HG02870 (cell line): ENCODE results near the gene GNPTG.
A peak's percentile ranks its signal among the peaks of the same experiment; 100 is the strongest.

Experiments used
- ATAC-seq: cut with Tn5 transposase; IDR thresholded peaks from one replicate; pipeline ENCODE4 v1.9.1; 2021; ENCODE audit warnings: mild to moderate bottlenecking, moderate library complexity; ENCODE audit not compliant: unreplicated experiment

Gene GNPTG

GRCh38 chr16:1333149-1333812 is 18.4 kb upstream of the GNPTG start, which contains the start of gene BAIAP3:
Gene BAIAP3, plus strand, starts transcription at chr16:1333645. Its CDS starts 4,905 bp downstream, at chr16:1338550.
- no peak for ATAC-seq

- ATAC-seq = no peak
Observed at GRCh38 chr16:1333854-1334700, 17.7 kb upstream of the GNPTG start.

- no peak for ATAC-seq
Observed at GRCh38 chr16:1334739-1335138, 17.0 kb upstream of the GNPTG start.

GRCh38 chr16:1335211-1335971 is 16.3 kb upstream of the GNPTG start:
- no peak for ATAC-seq

- ATAC-seq = no peak
Observed at GRCh38 chr16:1335996-1336395, 15.7 kb upstream of the GNPTG start.

GRCh38 chr16:1336619-1337018 is 15.1 kb upstream of the GNPTG start:
- ATAC-seq = no peak

GRCh38 chr16:1337486-1337885 is 14.2 kb upstream of the GNPTG start:
- ATAC-seq = no peak

GRCh38 chr16:1338119-1338730 is 13.5 kb upstream of the GNPTG start:
- no peak for ATAC-seq

GRCh38 chr16:1338855-1339675 is 12.7 kb upstream of the GNPTG start:
- ATAC-seq = no peak

- no peak for ATAC-seq
Observed at GRCh38 chr16:1340730-1341494, 10.8 kb upstream of the GNPTG start.

- ATAC-seq = no peak
Observed at GRCh38 chr16:1341495-1342420, 10.0 kb upstream of the GNPTG start.

- peak; percentile 78 for ATAC-seq
Observed at GRCh38 chr16:1342526-1343427, 9.0 kb upstream of the GNPTG start.

GRCh38 chr16:1343428-1344242 is 8.1 kb upstream of the GNPTG start:
- ATAC-seq = no peak

- no peak for ATAC-seq
Observed at GRCh38 chr16:1344499-1344898, 7.2 kb upstream of the GNPTG start.

GRCh38 chr16:1345087-1345486 is 6.6 kb upstream of the GNPTG start:
- ATAC-seq = no peak

GRCh38 chr16:1345651-1346421 is 5.9 kb upstream of the GNPTG start:
- no peak for ATAC-seq
